Fibroblast of pulmonary artery (primary cell): ENCODE results near the gene CRTAC1.

Experiments used
- DNase-seq: peaks from one replicate; pipeline ENCODE4 v3.0.0-alpha.2; 2010; ENCODE audit warnings: low read depth
- H3K4me3 ChIP-seq: replicated peaks from 2 replicates; pipeline ENCODE4 v1.5.1; 2011; ENCODE audit warnings: low read depth, mild to moderate bottlenecking, control low read depth, low read length, moderate library complexity
- TF ChIP-seq, protein P1 (sequence below): IDR thresholded peaks from 2 replicates; pipeline ENCODE4 v1.5.1; 2011; ENCODE audit warnings: mild to moderate bottlenecking, control low read depth, low read length, inconsistent platforms; ENCODE audit errors: missing control alignments

CRTAC1 gene

DNA sequence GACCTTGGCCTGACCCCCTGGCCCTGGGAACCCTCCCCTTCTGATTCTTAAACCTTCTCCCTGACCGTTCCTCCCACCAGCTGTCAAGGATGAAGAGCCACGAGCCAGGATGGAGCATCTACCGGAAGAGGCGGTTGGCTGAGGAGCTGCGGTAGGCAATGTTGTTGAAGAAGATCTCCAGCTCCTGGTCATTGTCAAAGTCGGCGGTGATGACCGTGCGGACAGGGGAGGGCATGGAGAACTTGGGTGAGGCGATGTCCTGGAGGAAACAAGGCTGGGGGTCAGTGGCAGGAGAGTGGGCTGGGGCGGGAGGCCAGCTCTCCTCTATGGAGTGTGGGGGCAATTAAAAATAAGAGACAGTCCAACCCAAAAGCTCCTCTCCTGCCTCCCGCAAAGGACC lies 129.0 kb downstream of the CRTAC1 start:
- H3K4me3 ChIP-seq, result no peak overlapping the region
- TF ChIP-seq, protein P1, sequence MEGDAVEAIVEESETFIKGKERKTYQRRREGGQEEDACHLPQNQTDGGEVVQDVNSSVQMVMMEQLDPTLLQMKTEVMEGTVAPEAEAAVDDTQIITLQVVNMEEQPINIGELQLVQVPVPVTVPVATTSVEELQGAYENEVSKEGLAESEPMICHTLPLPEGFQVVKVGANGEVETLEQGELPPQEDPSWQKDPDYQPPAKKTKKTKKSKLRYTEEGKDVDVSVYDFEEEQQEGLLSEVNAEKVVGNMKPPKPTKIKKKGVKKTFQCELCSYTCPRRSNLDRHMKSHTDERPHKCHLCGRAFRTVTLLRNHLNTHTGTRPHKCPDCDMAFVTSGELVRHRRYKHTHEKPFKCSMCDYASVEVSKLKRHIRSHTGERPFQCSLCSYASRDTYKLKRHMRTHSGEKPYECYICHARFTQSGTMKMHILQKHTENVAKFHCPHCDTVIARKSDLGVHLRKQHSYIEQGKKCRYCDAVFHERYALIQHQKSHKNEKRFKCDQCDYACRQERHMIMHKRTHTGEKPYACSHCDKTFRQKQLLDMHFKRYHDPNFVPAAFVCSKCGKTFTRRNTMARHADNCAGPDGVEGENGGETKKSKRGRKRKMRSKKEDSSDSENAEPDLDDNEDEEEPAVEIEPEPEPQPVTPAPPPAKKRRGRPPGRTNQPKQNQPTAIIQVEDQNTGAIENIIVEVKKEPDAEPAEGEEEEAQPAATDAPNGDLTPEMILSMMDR, result no peak
- no peak for DNase-seq

DNA sequence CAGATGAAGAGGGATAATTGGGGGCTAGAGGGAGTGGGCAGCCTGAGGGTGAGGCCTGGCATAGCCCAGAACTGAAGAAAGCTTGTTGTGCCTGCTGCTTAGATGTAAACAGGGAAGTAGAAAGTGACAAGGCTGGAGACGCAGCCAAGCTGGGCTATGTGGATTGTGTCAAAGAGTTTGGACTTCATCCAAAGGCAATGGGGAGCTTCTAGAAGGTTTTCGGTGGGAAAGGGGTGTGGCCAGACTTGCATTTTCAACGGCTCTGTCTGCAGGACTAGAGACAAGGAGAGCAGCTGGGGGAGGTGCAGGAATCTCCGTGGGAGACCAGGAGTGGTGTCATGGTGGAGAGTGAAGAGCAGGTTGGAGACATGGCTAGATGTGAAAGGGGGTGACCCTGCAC lies 132.0 kb downstream of the CRTAC1 start:
- H3K4me3 ChIP-seq, result no peak overlapping the region
- TF ChIP-seq, protein P1, result no peak
- peak; percentile 25 for DNase-seq

DNA sequence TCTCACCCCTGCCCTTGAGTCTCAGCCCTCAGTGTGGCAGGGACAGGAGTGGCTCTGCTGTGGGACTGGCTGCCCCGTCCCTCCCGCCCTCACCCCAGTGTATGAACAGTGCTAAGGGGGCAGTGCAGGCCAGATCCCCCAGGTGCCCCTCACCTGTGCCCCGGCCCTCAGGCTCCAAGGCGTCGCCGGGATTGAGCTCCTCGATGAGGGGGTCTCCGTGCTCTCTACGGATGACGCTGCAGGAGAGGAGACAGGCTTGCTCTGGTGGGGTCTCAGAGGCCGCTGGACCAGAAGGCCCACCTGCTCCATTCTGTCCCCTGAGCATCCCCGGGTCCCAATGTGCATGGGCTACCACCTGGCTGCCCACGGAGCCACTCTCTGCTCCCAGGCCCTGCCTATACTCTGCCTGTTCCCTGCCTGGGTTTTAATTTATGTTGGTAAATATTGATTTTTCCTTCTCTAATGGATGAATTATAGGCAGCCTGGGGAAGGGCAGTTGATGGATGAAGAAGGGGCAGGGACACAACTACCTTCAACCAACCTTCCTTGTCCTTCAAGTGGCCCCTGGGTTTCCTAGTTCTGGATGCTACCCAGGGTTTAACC lies 133.6 kb downstream of the CRTAC1 start:
- no peak overlapping the region for H3K4me3 ChIP-seq
- TF ChIP-seq, protein P1, result no peak
- DNase-seq, result no peak

DNA sequence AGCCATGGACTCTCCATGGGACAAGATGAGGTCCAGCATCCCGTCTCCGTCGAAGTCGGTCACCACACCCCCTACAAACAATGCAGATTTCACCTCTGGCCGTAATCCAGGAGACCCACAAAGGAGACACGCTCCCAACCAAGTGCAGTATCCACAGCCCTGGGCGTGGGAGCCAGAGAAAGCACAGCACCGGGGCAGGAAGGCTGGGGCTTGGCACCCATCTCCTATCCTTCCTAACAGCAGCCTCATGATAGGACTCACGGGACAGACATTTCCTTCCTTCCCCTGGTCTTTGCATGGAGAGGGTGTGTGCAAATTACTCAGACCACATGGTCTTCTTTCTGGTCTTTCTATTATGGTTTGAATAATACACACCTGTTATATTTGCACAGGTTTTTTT lies 134.5 kb downstream of the CRTAC1 start:
- no peak overlapping the region for H3K4me3 ChIP-seq
- TF ChIP-seq, protein P1, result no peak
- no peak for DNase-seq

DNA sequence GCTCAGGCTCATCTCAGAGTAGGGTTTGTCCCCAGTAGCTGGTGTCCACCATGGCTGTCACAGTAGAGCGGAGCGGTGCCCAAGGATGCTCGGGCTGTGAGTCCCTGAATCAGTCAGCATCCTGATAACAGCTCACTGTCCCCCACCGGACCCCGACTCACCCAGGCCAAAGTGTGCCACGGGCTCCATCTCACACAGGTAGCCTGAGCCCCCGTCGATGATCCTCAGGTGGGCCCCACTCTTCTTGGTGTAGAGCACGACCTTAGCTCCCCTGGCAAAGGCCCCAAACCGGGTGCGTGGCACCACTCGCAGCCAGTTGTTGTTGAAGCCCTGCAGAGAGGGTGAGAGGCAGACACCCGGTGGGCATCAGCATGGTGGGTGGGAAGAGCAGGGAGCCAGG lies 135.3 kb downstream of the CRTAC1 start:
- no peak for DNase-seq
- no peak overlapping the region for H3K4me3 ChIP-seq
- TF ChIP-seq, protein P1, result no peak

DNA sequence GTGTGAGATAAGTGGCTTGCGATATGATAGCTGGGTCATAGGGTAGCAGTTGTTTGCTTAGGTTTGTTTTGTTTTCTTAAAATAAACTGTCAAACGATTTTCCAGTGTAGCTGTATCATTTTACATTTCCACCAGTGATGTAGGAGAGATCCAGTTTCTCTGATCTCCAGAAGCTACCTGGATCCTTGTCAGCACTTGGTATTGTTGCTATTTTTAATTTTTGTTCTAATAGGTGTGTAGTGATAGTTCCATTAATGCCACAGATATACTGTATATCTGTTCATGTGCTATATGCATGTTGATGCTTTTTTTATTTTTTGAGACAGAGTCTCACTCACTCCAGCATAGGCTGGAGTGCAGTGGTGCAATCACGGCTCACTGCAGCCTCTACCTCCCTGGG lies 136.3 kb downstream of the CRTAC1 start:
- no peak for DNase-seq
- no peak overlapping the region for H3K4me3 ChIP-seq
- TF ChIP-seq, protein P1, result no peak

DNA sequence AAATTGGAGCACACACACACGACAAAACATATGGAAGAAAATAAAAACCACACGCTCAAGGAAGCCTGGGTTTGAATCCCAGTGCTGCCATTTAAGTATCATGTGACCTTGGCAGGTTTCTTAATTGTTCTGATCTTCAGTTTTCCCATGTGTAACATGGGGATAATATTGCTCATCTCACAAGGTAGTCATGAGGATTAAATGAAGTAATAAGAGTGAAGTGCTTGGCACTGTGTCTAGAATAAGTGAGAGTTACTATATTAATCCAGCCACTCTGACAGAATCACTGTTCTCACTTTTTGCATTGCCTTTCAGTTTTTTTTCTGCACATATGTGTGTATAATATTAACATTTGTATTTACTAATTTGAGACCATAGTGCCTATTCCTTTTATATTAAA lies 137.5 kb downstream of the CRTAC1 start:
- no peak overlapping the region for H3K4me3 ChIP-seq
- no peak for DNase-seq
- TF ChIP-seq, protein P1, result no peak
